AG04449 (cell line): ENCODE results near the gene STRN.
"Not testable (repeated sequence)": the region's sequence is repeated elsewhere in the genome, so short reads cannot be mapped to it uniquely, and the experiment has no call there.

Experiments used
- CTCF ChIA-PET: fragments of 350-600 bp; formaldehyde crosslinking; extraction: SDS; loops from one replicate; lab custom pipeline; 2021; ENCODE audit warnings: antibody characterized with exemption; lab: Yijun Ruan, JAX
- POLR2A ChIA-PET: fragments of 400-600, 350-600 bp; formaldehyde crosslinking; extraction: SDS; loops from one replicate; lab custom pipeline; 2020; ENCODE audit warnings: antibody characterized with exemption, inconsistent platforms; lab: Yijun Ruan, JAX
- DNase-seq: peaks from one replicate; pipeline ENCODE4 v3.0.0-alpha.2; 2010; ENCODE audit warnings: low read depth, low spot score
- H3K4me3 ChIP-seq: 2 replicates; pipeline ENCODE4 v1.5.1; 2011; ENCODE audit warnings: low read depth, mild to moderate bottlenecking, control low read depth, low read length
- CTCF ChIP-seq: IDR thresholded peaks from one replicate; pipeline ENCODE4 v1.5.1; 2011; ENCODE audit warnings: mild to moderate bottlenecking, moderate library complexity, low read length, control low read depth, inconsistent platforms; ENCODE audit not compliant: insufficient read depth; ENCODE audit errors: missing control alignments

Gene STRN

DNA sequence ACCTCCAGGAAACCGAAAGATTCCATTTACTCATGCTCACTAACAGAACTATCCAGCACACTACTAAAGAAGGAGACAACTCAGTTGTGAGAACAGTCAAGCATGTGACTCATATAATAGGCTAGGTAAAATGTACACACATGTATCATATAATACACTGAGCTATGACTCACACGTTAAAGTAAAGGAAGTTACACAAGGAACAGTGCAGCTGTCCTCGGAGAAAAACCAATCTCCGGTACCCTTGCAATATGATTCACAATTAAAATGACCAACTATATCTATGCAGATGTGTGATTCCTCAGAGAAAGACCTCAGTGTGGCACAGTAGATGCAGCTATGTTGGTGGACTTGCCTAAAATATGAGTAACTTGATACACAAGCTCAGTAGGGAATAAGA is 76.5 kb downstream of the STRN start:
- no peak for TF ChIP-seq CTCF
- ChIA-PET POLR2A (interaction anchor here (0.6 kb wide), 1 partner anchor 101 kb away, joined by 3 read pairs; no protein-coding TSS in a partner anchor), CTCF (interaction anchor here (1.5 to 1.6 kb wide), 2 partner anchors 29 to 37 kb away, joined by 3 read pairs; no protein-coding TSS in a partner anchor)
- peak overlapping the region; percentile 42 for H3K4me3 ChIP-seq
- peak; percentile 87 for DNase-seq

GRCh38 chr2:36887095-36887494 is 79.2 kb downstream of the STRN start:
- H3K4me3 ChIP-seq, DNase-seq, CTCF ChIA-PET, POLR2A ChIA-PET: not testable (repeated sequence)

DNA sequence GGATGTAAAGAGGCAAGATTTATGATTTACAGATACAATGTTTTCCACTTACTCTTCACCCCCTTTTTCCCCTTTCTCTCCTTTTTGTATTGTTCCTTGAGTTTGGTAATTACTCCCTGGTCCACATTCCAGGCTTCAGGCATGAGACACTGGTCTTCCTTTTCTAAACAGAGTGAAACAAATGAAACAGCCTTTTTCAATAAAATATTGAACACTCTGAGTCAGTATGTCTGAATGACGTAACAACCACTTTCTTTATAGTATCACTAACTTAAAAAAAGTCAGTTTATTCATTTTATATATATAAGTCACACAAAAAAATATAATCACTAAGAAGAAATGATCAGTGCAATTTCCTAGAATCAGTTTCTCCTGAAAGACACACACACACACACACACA is 79.7 kb downstream of the STRN start:
- DNase-seq = no peak
- POLR2A ChIA-PET = no interaction called here
- H3K4me3 ChIP-seq = no peak overlapping the region
- no peak for TF ChIP-seq CTCF
- CTCF ChIA-PET = no interaction called here

GRCh38 chr2:36885605-36886004 is 80.7 kb downstream of the STRN start:
- no peak overlapping the region for H3K4me3 ChIP-seq
- no peak for DNase-seq
- POLR2A ChIA-PET = no interaction called here
- no peak for TF ChIP-seq CTCF
- CTCF ChIA-PET = no interaction called here

DNA sequence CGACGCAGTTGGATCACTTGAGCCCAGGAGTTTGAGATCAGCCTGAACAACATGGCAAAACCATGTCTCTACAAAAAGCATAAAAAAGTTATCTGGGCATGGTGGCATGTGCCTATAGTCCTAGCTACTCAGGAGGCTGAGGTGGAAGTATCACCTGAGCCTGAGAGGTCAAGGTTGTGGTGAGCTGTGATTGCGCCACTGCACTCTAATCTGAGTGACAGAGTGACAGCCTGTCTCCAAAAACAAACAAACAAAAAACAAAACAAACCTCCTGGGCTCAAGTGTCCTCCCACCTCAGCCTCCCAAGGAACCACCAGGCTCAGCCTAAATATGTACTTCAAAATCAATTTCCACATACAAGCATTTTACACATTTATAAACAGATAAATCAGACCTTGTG is 83.8 kb downstream of the STRN start:
- CTCF ChIA-PET = no interaction called here
- POLR2A ChIA-PET = no interaction called here

DNA sequence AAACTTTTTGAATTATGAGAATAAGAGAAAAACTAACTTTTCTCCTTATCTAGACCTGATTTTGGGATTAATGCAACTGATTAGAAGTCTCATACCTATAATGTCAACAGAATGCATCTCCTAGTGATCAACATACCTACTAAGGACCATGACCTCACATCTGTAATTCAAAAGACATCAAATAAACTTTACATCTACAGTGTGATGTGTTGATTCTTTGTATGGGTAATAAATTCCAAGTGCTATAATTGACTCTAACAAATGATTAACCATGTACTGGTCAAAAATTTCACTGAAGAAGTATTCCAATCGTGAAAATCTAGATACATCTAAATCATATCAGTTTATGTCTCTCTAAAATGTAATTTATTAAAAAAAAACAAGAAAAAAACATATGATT is 84.5 kb downstream of the STRN start:
- TF ChIP-seq CTCF = no peak
- no peak for DNase-seq
- ChIA-PET POLR2A (no interaction called here), CTCF (no interaction called here)
- no peak overlapping the region for H3K4me3 ChIP-seq

More for the DNA sequence above, 83.8 kb downstream of the STRN start:
- no peak overlapping the region for H3K4me3 ChIP-seq
- no peak for DNase-seq
- TF ChIP-seq CTCF = no peak

GRCh38 chr2:36878429-36878828 is 87.9 kb downstream of the STRN start:
- no peak for TF ChIP-seq CTCF
- ChIA-PET CTCF (no interaction called here), POLR2A (no interaction called here)
- DNase-seq = no peak
- no peak overlapping the region for H3K4me3 ChIP-seq
